AML-193 (cell line): ENCODE data around the gene MYO3B.
"Not testable (repeated sequence)": the region's sequence is repeated elsewhere in the genome, so short reads cannot be mapped to it uniquely, and the experiment has no call there.

Source experiments
- DNase-seq, 2 experiments: peaks; one replicate each; lab custom pipeline; 2025; lab: John Stamatoyannopoulos, UW

The MYO3B gene

DNA sequence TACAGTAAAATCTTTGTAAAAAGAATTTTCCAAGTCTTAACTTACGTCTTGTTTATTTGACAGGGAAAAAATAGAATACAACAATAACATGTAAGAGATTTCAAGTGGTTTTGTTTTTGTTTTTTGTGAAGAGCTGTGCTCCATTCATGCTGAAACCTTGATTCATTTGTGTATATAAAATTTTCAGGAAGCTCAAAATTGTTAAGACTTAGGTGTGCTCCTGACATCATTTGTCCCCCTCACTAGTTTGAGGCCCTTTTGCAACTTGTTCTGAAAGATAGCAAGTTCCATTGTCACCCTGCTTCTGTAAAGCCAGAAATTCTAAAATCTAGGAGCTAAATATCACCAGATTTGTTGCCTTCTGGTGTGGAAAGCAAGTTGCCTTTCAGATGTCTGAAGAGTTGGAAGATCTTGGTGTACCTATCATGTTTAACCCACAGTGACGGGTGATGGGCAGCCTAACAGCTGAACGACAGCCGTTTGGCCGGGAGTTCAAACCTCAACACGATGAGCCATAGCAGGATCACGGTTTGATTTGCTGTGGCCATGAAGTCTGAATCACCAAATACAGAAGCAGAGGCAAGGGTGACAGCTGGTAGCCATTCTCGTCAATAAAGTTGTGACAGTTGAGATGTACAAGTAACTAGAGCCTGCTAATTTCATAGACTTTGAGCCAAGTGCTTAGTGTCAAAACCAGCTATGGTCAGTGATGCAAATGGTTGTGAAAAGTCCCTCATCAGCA lies 331.7 kb downstream of the MYO3B start:
- no peak for DNase-seq

DNA sequence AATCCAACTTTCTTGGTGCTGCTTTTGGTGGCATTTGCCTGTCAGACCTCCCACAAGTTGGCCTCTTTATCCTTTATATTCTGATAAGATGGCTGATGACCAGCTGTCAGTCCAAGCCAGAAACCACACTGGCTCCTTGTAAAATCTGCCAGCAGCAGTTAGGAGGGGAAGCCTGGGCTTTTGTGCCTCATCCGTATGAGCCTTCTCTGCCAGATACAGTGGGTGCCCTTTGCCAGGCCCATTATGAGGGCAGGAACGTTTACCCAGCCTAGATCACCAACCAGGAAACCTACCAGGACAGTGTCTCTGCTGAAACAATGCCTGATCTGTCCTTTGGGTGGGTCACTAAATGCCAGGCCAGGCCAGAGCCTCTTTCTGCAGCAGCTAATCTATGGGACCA lies 334.3 kb downstream of the MYO3B start:
- DNase-seq = no peak

DNA sequence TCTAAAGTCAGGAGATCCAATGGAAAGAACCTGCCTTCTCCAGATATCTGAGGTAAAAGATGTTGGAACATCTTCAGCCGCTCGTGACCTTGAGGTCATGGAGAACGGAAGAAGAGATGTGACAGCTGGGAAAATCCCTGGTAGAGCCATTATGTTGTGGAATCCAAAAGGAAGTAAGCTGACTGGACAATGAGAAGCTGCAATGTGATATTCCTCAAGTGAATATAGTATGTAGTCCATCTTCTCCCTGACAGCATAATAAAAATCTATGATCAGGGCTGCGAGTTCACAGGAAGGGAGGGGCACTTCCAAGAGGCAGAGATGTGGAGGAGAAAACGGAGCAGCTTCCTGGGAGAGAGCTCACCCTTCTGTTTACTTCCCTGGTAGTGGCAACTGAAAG lies 336.2 kb downstream of the MYO3B start:
- no peak for DNase-seq

DNA sequence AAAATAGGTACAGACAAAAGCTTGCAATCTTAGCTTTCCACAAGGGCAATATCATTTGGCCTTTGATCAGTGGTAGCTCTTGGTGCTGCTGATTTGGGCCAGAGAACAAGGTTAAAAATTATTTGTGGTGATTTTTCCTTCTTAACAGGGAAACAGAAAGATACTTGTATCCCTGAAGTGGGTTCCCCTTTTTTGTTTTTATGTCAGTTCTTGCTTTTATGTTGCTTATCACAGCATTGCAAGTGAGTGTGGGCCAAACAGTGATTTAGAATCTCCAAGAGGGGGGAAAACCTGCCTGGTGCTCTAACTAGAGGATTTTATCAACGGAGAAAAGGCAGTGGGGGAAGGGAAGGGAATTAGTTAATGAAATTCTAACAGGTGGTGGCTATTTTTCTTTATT lies 339.6 kb downstream of the MYO3B start:
- no peak for DNase-seq

DNA sequence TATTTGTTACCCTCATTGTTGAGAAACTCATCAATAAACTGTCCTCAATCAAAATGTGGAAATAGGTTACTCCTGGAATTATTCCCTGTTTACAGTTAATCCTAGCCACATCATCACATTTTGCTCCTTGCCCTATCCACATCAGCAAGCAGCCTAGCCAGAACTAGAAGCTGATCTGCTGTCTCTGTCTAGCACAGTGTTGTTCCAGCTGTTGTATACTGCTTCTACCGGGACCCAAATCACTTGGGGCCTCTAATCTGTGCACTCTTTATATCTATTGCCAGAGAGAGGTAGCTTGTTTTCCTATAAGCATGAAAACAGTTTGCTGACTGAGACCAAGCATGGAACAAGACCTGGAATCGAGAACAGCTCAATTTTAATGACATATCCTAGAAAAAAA lies 341.0 kb downstream of the MYO3B start:
- DNase-seq = no peak

DNA sequence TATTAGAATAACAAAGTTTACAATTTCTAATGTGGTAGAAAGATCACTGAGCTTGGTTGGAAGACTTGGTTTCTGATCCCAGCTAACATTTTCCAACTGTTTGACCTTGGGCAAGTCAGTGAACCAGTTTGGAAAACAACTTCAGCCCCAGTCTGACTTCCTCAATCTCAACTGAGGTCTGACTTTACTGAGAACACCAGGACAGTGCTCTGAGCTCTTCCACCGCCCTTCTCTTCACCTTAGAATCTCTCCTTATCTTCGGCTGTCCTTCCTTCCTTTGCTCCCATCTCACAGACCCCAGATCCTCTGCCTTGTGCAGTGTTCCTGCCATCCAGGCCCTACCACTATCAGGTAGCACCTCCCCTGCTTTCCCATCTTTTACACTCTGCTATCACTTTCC lies 343.4 kb downstream of the MYO3B start:
- DNase-seq = no peak

DNA sequence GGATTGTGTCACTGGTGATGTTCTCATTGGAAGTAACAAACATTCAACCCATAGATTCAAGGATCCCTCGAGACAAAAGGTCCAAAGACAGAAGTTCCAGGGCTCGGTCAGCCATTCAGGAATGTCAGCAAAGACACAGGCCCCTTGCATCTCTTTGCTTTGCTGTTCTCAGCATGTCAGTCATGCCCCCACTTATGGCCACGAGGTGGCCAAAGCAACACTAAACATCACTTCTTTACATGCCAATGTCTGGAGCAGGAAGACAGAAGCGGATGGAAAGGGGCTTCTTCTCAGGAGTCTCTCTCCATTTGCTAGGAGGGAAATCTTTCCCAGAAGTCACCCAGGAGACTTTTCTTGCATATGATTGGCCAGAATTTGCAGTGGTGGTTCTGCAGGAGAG lies 345.6 kb downstream of the MYO3B start:
- no peak for DNase-seq

DNA sequence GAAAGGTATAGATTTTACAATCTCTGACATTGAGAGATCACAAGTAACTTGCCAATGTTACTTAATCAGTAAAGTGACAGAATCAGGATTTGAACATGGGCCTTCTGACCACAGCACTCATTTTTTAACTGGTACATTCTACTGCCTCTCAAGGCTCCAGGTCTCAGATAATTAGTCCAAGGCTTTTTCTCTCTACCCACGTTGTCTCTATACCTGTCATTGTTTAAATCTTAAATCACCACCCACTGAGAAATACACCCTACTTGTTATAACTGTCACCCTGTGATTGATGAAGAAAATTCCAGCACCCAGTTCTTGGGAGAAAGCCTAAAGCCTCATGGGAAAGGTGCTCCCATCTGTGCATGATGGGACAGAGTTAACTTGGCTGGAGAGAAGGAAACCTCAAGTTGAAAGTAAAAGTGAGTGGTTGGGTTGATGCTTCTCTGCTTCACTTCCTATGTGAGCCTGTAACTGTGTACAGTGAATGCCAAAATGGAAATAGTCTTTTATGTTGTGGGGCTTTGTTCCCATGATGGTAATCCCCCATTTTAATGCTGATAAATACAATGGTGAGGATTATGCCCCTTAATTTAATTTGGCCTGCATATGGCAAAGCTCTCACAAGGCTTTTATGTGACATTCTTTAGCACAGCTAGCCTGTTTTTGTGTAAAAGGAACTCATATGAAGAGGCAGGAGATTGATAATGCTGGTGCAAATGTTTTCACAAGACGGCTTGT lies 347.1 kb downstream of the MYO3B start:
- DNase-seq = no peak

DNA sequence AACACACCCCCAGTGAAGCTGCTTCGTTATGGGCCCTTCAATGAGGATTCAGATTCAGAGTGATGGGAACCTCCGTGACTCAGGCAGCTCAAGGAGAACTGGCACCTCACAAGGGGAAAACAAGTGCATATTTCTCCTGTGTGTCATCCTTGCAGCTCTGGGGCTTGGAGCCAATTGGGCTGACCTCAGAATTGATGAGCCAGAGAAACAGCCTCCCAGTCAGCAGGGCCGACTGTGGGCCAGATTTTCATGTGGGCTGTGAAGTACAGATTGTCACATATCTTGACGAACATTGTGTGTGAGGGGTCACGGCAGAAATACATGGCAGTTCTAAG lies 347.6 kb downstream of the MYO3B start:
- no peak for DNase-seq

DNA sequence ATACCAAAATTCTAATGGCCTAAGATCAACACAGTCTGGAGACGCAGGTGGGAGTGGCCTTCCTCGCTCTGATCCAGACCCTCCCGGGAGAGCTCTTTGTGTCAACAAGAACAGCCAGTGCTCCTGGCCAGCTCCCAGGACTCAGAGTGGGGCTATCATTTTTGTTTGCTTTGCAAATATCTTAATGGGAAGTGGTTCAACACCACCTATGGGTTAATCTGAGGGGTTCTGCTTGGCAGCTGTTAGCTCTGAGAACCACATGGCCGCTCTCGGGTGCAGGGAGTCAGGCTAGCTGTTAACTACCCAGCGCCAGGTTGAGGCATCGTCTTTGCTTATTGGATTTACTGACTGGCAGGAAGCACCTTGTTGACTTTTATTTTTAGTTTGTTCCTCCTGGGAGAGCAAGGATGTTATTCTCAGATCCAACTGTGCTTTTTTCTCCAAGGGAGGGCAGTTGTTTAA lies 352.4 kb downstream of the MYO3B start:
- DNase-seq = no peak

DNA sequence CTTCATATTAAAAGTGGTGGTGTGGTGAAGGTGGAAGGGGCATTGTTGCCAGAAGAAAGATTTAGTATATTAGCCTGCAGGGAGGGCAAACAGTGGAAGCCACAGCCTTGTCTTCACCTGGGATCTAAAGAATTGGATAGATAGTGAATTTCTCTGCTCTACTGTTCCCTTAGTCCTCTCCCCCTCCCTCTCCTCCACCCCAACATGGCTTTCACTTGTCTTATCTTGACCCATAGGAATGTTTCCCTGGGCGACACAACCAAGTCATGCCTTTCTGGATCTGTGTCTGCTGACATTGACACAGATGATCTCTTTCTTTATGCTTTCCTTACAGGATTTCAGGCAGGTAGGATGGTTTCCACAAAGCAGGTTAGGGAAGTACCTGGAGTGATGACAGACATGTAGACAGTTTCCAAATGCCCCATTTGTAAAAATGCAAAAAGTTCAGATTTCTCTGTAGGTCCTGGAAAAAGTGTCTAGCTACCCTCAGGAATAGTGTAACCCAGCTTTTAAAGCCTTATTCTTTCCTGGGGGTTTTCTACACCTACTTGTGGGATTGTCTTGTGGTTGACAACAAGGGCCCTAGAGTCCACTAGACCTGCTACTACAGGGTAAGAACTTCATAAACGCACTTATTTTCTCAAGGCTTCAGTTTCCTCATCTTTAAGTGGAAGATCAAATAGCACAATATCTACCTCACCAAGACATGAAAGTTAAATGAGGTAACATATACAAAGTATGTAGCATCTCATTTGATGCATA lies 353.0 kb downstream of the MYO3B start:
- DNase-seq = no peak

DNA sequence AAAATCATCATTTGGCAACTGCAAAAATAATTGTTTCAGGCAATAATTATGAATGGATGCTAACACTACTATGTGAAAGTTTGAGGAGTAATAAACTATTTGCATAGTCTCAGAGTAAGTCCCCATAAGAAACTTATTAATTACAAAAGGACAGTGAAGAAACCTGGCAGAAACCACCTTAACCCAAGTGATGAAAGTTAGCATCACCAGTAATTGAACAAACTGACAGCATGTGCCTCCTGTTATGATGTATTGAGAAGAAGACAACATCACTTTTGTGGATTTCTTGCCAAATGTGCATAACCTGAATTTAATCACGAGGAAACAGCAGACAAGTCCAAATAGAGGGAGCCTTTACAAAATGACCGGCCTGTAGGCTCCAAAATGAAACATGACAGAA lies 353.9 kb downstream of the MYO3B start:
- no peak for DNase-seq

DNA sequence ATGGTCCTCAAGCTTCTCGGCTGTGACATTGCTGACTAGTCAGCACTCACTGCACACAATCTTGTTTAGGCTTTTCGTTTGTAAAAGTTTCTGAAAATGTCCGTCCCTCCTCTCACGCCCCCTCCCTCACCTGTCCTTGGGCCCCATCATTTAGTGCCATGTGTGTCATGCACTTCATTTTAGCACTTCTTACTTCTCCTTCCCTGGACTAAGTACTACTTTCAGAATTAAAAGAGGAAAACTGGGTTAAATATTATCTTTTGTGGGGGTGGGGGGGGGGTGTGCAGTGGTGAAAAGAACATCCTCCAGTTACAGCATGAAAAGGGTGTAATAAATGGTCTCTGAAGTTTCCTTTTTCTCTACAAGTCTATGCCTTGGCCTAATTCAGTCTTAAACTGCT lies 355.2 kb downstream of the MYO3B start:
- no peak for DNase-seq

DNA sequence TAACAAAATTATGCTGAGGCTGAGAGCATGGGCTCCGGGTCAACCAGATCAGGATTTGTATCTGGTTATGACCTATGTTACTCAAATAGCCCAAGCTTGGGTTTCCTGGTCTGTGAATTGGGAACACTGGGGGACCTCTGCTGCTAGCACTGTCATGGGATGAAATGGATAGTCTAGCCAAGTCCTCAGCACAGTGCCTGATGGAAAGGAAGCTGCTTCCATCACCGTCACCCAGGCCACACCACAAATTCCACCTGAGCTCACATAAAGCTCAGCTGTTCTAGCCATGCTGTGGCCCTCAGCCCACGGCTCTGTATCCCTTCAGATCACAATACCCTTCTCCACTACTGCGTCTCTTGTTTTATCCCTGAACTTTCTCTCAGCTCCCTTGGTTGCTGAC lies 357.6 kb downstream of the MYO3B start:
- DNase-seq = no peak

DNA sequence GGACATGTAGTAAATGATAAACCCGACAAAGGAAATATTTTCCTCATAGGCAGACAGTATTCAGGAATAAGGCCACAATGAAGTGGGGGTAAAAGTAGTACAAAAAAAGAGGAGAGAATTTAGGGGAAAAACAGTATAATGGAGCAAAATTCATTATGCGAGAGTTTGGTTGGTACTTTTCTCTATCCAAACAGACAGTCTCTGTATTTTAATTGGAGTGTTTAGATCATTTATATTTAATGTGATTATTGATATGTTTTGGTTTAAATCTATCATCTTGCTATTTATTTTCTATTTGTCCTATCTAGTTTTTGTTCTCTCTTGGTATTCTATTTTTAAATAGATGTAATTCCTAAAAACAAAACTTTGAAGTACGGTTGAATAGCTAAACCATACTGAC lies 366.9 kb downstream of the MYO3B start:
- no peak for DNase-seq

DNA sequence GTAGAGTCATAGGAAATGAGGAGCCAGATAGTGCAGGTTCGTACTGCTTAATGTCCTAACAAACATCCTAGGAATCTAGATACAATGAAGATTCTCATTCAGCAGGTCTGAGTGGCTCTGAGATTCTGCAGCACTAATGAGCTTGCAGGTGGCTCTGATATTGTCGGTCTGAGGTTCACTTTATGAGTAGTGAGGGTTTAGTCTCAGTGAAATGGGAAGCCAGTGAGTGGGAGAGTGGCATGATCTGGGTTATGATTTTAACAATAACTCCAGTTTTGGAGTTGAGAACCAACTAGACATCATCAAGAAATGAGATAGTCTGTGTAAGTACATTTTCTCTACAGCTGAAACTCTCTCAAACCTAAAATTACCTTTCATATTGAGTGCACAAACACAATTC lies 370.4 kb downstream of the MYO3B start:
- no peak for DNase-seq

DNA sequence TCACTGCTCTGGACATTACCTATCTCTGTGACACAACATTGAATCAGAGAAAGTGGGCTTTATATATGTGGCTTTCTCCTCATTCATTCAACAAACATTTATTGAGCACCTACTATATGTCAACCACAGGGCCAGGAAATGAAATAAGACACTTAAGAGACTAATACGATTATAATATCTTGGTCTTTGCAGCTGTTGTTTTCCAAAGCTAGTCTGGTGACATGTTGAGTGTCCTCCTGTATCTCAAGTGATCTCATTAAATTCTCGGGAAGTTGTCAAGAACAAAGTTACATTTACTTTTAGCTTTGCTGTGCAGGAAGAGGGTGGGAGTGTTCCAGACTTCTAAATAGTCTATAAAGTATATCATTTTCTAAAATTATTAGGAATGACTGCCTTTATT lies 372.6 kb downstream of the MYO3B start:
- no peak for DNase-seq

DNA sequence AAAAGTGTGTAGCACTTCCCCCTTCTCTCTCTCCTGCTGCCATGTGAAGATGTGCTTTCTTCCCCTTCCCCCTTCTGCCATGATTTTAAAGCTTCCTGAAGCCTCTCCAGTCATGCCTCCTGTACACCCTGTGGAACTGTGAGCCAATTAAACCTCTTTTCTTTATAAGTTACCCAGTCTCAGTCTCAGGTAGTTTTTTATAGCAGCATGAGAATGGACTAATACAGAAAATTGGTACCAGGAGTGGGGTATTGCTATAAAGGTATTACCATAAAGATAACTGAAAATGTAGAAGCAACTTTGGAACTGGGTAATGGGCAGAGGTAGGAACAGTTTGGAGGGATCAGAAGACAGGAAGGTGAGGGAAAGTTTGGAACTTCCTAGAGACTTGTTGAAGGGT lies 374.0 kb downstream of the MYO3B start:
- not testable (repeated sequence) for DNase-seq

DNA sequence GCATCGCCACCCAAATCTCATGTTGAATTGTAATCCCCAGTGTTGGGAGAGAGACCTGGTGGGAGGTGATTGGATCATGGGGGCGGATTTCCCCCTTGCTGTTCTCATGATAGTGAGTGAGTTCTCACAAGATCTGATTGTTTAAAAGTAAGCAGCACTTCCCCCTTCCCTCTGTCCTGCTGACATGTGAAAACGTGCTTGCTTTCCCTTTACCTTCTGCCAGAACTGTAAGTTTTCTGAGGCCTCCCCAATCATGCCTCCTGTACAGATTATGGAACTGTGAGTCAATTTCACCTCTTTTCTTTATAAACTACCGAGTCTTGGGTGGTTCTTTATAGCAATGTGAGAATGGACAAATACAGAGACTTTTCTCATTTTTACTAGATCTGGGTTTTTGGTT lies 375.8 kb downstream of the MYO3B start:
- no peak for DNase-seq

DNA sequence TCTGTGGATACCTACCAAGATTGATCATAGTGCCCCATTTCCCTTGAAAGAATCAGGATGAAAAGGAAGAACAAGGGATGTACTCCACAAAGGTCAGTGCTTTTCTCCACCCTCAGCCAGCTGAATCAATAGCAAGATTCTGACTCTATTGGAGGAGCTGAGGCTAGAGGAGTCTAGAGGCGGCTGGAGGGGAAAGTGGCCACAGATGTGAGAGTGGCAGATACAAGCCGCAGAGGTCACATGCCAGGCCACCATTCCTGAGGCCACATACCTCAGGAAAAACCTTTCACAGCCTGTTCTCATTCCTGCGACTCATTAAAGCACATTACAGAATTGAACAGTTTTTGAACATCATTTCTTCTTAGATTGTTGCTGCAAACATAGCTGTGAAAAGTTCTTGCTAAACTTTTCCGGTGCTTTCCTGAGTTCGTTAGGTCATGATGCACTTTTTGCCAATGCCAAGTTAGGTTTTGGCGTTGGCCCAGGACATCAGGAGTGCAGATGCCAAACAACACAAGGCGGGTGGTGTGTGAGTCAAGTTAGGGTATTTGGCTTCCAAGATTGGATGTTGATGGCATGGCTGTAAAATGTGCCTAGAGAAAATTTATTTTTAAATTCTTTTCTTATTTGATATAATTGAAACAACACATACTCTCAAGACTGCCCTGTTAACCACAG lies 376.5 kb downstream of the MYO3B start:
- DNase-seq = no peak

DNA sequence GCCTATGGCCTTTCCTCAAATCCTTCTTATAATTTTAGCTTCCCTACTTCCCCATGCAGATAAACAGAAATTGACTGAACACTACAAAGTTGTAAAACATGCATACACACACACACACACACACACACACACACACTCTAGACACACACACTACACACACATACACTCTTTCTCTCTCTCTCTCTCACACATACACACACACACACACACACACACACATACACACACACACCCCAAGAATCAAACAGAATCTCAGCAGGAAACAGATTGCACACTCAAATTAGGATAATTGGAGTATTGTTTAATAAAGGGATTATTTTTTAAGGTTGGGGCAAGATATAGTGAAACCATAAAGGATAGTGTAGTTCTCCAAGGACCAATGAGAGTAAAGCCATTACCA lies 385.0 kb downstream of the MYO3B start:
- DNase-seq = no peak

DNA sequence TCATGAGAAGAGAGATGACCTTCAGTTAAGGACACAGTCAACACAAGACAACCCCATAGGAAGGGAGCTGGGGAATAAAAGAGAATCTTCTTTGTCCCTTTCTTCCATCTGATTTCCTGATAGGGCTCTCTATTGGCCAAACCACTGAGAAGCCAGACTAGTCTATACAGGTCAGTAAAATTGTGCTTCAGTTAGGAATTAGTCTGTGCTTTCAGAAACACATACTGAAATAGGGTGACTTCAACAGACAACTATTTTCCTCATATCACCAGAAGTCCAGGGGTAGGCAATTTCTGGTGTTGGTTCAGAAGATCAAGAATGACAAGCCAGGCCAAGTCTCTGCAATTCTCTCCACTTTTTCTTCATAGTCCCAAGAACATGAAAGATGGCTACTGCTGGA lies 385.5 kb downstream of the MYO3B start:
- DNase-seq = no peak

DNA sequence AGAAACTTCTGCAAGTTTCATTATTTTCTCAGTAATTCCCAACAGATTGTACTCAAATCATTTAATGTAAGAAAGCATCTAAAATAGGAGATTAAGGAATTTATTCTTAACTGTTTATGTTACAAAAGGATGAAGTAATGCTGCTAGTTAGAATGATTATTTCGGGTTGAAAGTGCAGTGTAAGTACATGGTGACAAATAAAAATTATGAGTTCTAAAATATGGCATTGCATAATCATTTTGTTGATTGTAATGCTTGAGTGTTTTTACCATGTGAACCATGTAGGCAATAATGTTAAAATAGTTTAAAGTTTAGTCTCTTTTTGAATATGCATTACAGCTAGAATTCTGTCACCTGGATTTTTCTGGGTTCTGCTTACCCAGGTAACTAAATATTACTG lies 388.2 kb downstream of the MYO3B start:
- no peak for DNase-seq
